DOHH2 (cell line): ENCODE data around the gene PHF21B.

Experiments used
- H3F3A ChIP-seq: fragments of 200-600 bp; sonication (generic), shearing (Covaris generic); 2 replicates; pipeline ENCODE4 v1.6.0; 2016; ENCODE audit warnings: antibody characterized with exemption, mild to moderate bottlenecking; ENCODE audit not compliant: control insufficient read depth, insufficient read depth
- H3K27ac ChIP-seq: fragments of 200-600 bp; sonication (generic); 2 replicates; pipeline ENCODE4 v1.5.1; 2014; ENCODE audit warnings: low read depth, mild to moderate bottlenecking, low read length, moderate library complexity
- H3K27me3 ChIP-seq: fragments of 200-600 bp; sonication (generic); 2 replicates; pipeline ENCODE4 v1.6.1; 2014; ENCODE audit warnings: mild to moderate bottlenecking, low read length, mixed read lengths; ENCODE audit not compliant: control insufficient read depth
- H3K36me3 ChIP-seq: fragments of 200-600 bp; sonication (generic); 2 replicates; pipeline ENCODE4 v1.6.1; 2014; ENCODE audit warnings: mild to moderate bottlenecking, low read length, moderate library complexity, mixed read lengths; ENCODE audit not compliant: control insufficient read depth
- H3K4me1 ChIP-seq: fragments of 200-600 bp; sonication (generic); 2 replicates; pipeline ENCODE4 v1.6.1; 2014; ENCODE audit warnings: mild to moderate bottlenecking, low read length, mixed read lengths; ENCODE audit not compliant: control insufficient read depth
- H3K4me2 ChIP-seq: fragments of 200-600 bp; sonication (generic); 2 replicates; pipeline ENCODE4 v1.6.0; 2014; ENCODE audit warnings: mild to moderate bottlenecking, low read length, moderate library complexity
- H3K4me3 ChIP-seq: fragments of 200-600 bp; sonication (generic); 2 replicates; pipeline ENCODE4 v1.5.1; 2014; ENCODE audit warnings: mild to moderate bottlenecking, low read length, mixed read lengths
- H3K79me2 ChIP-seq: fragments of 200-600 bp; sonication (generic); 2 replicates; pipeline ENCODE4 v1.6.1; 2014; ENCODE audit warnings: mild to moderate bottlenecking, low read length, mixed read lengths; ENCODE audit not compliant: control insufficient read depth
- H3K9me2 ChIP-seq: fragments of 200-600 bp; sonication (generic); replicated peaks from 2 replicates; pipeline ENCODE4 v1.6.1; 2014; ENCODE audit warnings: mild to moderate bottlenecking, low read length, mixed read lengths; ENCODE audit not compliant: control insufficient read depth
- H3K9me3 ChIP-seq: fragments of 200-600 bp; sonication (generic); 2 replicates; pipeline ENCODE4 v1.6.1; 2014; ENCODE audit warnings: antibody characterized with exemption, low read length, mixed read lengths; ENCODE audit not compliant: control insufficient read depth, insufficient read depth
- H4K20me1 ChIP-seq: fragments of 200-600 bp; sonication (generic); 2 replicates; pipeline ENCODE4 v1.6.0; 2014; ENCODE audit warnings: low read depth, mild to moderate bottlenecking, antibody characterized with exemption, low read length, moderate library complexity; ENCODE audit not compliant: control insufficient read depth, insufficient read depth
- CTCF ChIP-seq: fragments of 200-600 bp; sonication (generic); IDR thresholded peaks from one replicate; pipeline ENCODE4 v1.5.1; 2014; ENCODE audit warnings: antibody characterized with exemption, mild to moderate bottlenecking, low read depth, low read length; ENCODE audit not compliant: poor library complexity, severe bottlenecking
- EZH2phosphoT487 ChIP-seq: fragments of 200-600 bp; sonication (generic); IDR thresholded peaks from 2 replicates; pipeline ENCODE4 v1.6.1; 2017; ENCODE audit warnings: borderline replicate concordance, mild to moderate bottlenecking, antibody characterized with exemption, low read length, moderate library complexity, mixed read lengths

PHF21B gene

GRCh38 chr22:44929359-44930015 lies 80.3 kb downstream of the PHF21B start:
- no peaks in the 10 kb centered on the region for H3K27me3 ChIP-seq
- H3K4me1 ChIP-seq: no peaks in the 10 kb centered on the region
- H3K9me3 ChIP-seq: no peaks in the 10 kb centered on the region
- H3K4me2 ChIP-seq: no peak overlapping the region
- no peaks in the 10 kb centered on the region for H4K20me1 ChIP-seq
- TF ChIP-seq CTCF (no peak), EZH2phosphoT487 (no peak)
- no peak overlapping the region for H3K4me3 ChIP-seq
- no peaks in the 10 kb centered on the region for H3K79me2 ChIP-seq
- H3K9me2 ChIP-seq: no peaks in the 10 kb centered on the region
- H3K36me3 ChIP-seq: no peaks in the 10 kb centered on the region
- H3K27ac ChIP-seq: no peak overlapping the region
- no peaks in the 10 kb centered on the region for H3F3A ChIP-seq

- Histone ChIP-seq H3K27me3 (no peaks in the 10 kb centered on the region), H3K9me3 (no peaks in the 10 kb centered on the region), H3K4me2 (no peak overlapping the region), H3K36me3 (no peaks in the 10 kb centered on the region), H3K4me3 (no peak overlapping the region), H3K27ac (no peak overlapping the region), H3F3A (no peaks in the 10 kb centered on the region), H4K20me1 (no peaks in the 10 kb centered on the region), H3K4me1 (no peaks in the 10 kb centered on the region), H3K9me2 (no peaks in the 10 kb centered on the region), H3K79me2 (no peaks in the 10 kb centered on the region)
- TF ChIP-seq CTCF (no peak), EZH2phosphoT487 (no peak)
Observed at GRCh38 chr22:44928711-44929358, 81.0 kb downstream of the PHF21B start.

GRCh38 chr22:44928136-44928463 lies 81.7 kb downstream of the PHF21B start:
- H3K9me2 ChIP-seq: no peaks in the 10 kb centered on the region
- no peaks in the 10 kb centered on the region for H3K9me3 ChIP-seq
- no peaks in the 10 kb centered on the region for H3K79me2 ChIP-seq
- H3K4me3 ChIP-seq: no peak overlapping the region
- TF ChIP-seq CTCF (no peak), EZH2phosphoT487 (no peak)
- no peaks in the 10 kb centered on the region for H3K27me3 ChIP-seq
- no peaks in the 10 kb centered on the region for H3F3A ChIP-seq
- no peaks in the 10 kb centered on the region for H3K4me1 ChIP-seq
- no peak overlapping the region for H3K27ac ChIP-seq
- no peaks in the 10 kb centered on the region for H4K20me1 ChIP-seq
- H3K36me3 ChIP-seq: no peaks in the 10 kb centered on the region
- H3K4me2 ChIP-seq: no peak overlapping the region
